ENCODE data around the gene TCF7L1. TPM values are rescaled to one million over a fixed set of nuclear protein-coding genes. Genes with fewer than 3 reads are reported as not detected.

Gene TCF7L1
- total and polyA plus RNA-seq, 2 of the 13 experiments (the other 11 are each of a cell fraction or from before 2014, with no cell fraction given): 0.04 to 0.15 TPM

GRCh38 chr2:85273738-85274731, 140.8 kb downstream of the TCF7L1 start (continued):
- TF ChIP-seq PAXIP1 (CRISPR knock-in tag; conservative IDR thresholded peaks at IDR 0.05) (peak; percentile 63; the same call in 1 of the 2 replicates), ZNF776 (CRISPR knock-in tag; IDR thresholded peaks at IDR 0.05) (0 out of 2 replicates have a peak, but pooled peaks have one; percentile 64), TFE3 (CRISPR knock-in tag; IDR thresholded peaks at IDR 0.05) (no peak), HOXA3 (CRISPR knock-in tag; IDR thresholded peaks at IDR 0.05) (peak; percentile 12; the same call in 1 of the 2 replicates), NR2C2 (CRISPR knock-in tag; IDR thresholded peaks at IDR 0.05; ENCODE audit: borderline replicate concordance) (peak; percentile 76), MTA1 (CRISPR knock-in tag; IDR thresholded peaks at IDR 0.05; ENCODE audit: borderline replicate concordance) (peak; percentile 81; the same call in 1 of the 2 replicates), CREM (IDR thresholded peaks at IDR 0.05) (no peak), CREM (CRISPR knock-in tag; IDR thresholded peaks at IDR 0.05) (no peak), ZXDC (CRISPR knock-in tag; IDR thresholded peaks at IDR 0.05) (no peak), ZNF431 (CRISPR knock-in tag; IDR thresholded peaks at IDR 0.05; ENCODE audit: borderline replicate concordance, low read depth) (no peak), ZNF772 (CRISPR knock-in tag; IDR thresholded peaks at IDR 0.05) (peak; percentile 54; the same call in 1 of the 2 replicates), SALL1 (CRISPR knock-in tag; IDR thresholded peaks at IDR 0.05) (peak; percentile 20; the same call in 1 of the 2 replicates), TARDBP (CRISPR knock-in tag; IDR thresholded peaks at IDR 0.05) (peak; percentile 25; the same call in 1 of the 2 replicates), ZNF710 (CRISPR knock-in tag; IDR thresholded peaks at IDR 0.05; ENCODE audit: borderline replicate concordance) (peak; percentile 18; the same call in 1 of the 2 replicates), XRCC5 (optimal IDR thresholded peaks at IDR 0.05; ENCODE audit: low read length) (peak; percentile 47), TCF12 (IDR thresholded peaks at IDR 0.05) (no peak), TCF12 (CRISPR knock-in tag; IDR thresholded peaks at IDR 0.05) (0 out of 2 replicates have a peak, but pooled peaks have one; percentile 26), PHF21A (CRISPR knock-in tag; IDR thresholded peaks at IDR 0.05) (0 out of 2 replicates have a peak, but pooled peaks have one; percentile 38)

Measured in HepG2 (cell line).